Endothelial cell of umbilical vein (primary cell): Measurements from ENCODE around the gene MAEA.
"Not testable (repeated sequence)": the region's sequence is repeated elsewhere in the genome, so short reads cannot be mapped to it uniquely, and the experiment has no call there.

Experiments used
- CTCF ChIP-seq, 2 donors: IDR thresholded peaks; 1 replicate in 1 of 2; 2 replicates in 1 of 2; pipeline ENCODE4 v1.5.1; 2011; ENCODE audit warnings: low read length in 2 of 2, mild to moderate bottlenecking in 2 of 2, moderate library complexity in 2 of 2, control low read depth in 1 of 2, inconsistent platforms in 1 of 2, low read depth in 1 of 2; ENCODE audit not compliant: insufficient read depth in 1 of 2; ENCODE audit errors: extremely low read depth in 1 of 2
- EZH2 ChIP-seq: IDR thresholded peaks from 2 replicates; pipeline ENCODE4 v1.6.1; 2012; ENCODE audit warnings: borderline replicate concordance, low read depth, mild to moderate bottlenecking, moderate library complexity, low read length, inconsistent platforms; ENCODE audit not compliant: severe bottlenecking
- FOS ChIP-seq: IDR thresholded peaks from 2 replicates; pipeline ENCODE4 v1.6.1; 2011; ENCODE audit warnings: mild to moderate bottlenecking, low read length, moderate library complexity, borderline replicate concordance; ENCODE audit not compliant: insufficient read depth
- JUN ChIP-seq: IDR thresholded peaks from 2 replicates; pipeline ENCODE4 v1.6.1; 2011; ENCODE audit warnings: borderline replicate concordance, low read depth; ENCODE audit not compliant: insufficient read length, insufficient read depth
- MAX ChIP-seq: IDR thresholded peaks from 2 replicates; pipeline ENCODE4 v1.6.1; 2011; ENCODE audit not compliant: insufficient read depth, insufficient read length
- MYC ChIP-seq: IDR thresholded peaks from one replicate; pipeline ENCODE4 v1.6.1; 2011; ENCODE audit warnings: mild to moderate bottlenecking, low read depth, low read length
- POLR2A ChIP-seq: IDR thresholded peaks from 2 replicates; pipeline ENCODE4 v1.6.1; 2012; ENCODE audit warnings: low read depth, mild to moderate bottlenecking, control low read depth, low read length
- POLR2AphosphoS5 ChIP-seq: IDR thresholded peaks from 2 replicates; pipeline ENCODE4 v1.6.1; 2012; ENCODE audit warnings: low read depth, mild to moderate bottlenecking, control low read depth, low read length, moderate library complexity; ENCODE audit not compliant: insufficient read depth

GRCh38 chr4:1335193-1335883 lies 45.6 kb downstream of the MAEA start:
- TF ChIP-seq CTCF (IDR thresholded peaks at IDR 0.05; ENCODE audit: extremely low read depth in 1 of 2, insufficient read depth in 1 of 2, low read depth in 1 of 2, low read length in 2 of 2); POLR2AphosphoS5; POLR2A; EZH2; JUN; MYC; FOS; MAX: not testable (repeated sequence)
